ENCODE results near the gene RTRAF. TPM values are rescaled to one million over a fixed set of nuclear protein-coding genes. Genes with fewer than 3 reads are reported as not detected.

Gene RTRAF
- total RNA-seq, 2 experiments from 2014 or later, result 213 to 244 TPM

GRCh38 chr14:52046376-52046917 is 57.1 kb downstream of the RTRAF start:
- no peaks in the 10 kb centered on the region for H3K4me1 ChIP-seq (ENCODE audit: insufficient read depth, low read length, poor library complexity, severe bottlenecking)
- H3K4me2 ChIP-seq (ENCODE audit: low read length), result no peak overlapping the region
- H4K20me1 ChIP-seq (ENCODE audit: insufficient read depth, low read length), result no peaks in the 10 kb centered on the region
- ChIA-PET CTCF (ENCODE audit: unreplicated experiment) (interaction anchor here (0.5 to 0.9 kb wide), 2 partner anchors 130 to 217 kb away, joined by 3 to 5 read pairs; no protein-coding TSS in a partner anchor), POLR2A (interaction anchor here (0.6 kb wide), 2 partner anchors 16 to 25 kb away, joined by 3 to 6 read pairs; no protein-coding TSS in a partner anchor)
- intact Hi-C loops (cut with micrococcal nuclease; ENCODE audit: unreplicated experiment), result loop anchor here (10.0 kb wide), 1 partner anchor 88 kb away; no protein-coding TSS in a partner anchor
- H3K36me3 ChIP-seq (ENCODE audit: insufficient read depth, low read length), result no peaks in the 10 kb centered on the region
- TF ChIP-seq CTCF (conservative IDR thresholded peaks at IDR 0.05; ENCODE audit: low read length) (no peak), EZH2phosphoT487 (IDR thresholded peaks at IDR 0.05; ENCODE audit: borderline replicate concordance, low read depth, low read length) (no peak)
- H3K9me2 ChIP-seq (ENCODE audit: insufficient read depth, low read length), result no peaks in the 10 kb centered on the region
- H2AFZ ChIP-seq (ENCODE audit: low read length), result no peak overlapping the region
- no peaks in the 10 kb centered on the region for H3K79me2 ChIP-seq (ENCODE audit: insufficient read depth, low read depth, low read length)
- no peak overlapping the region for H3K4me3 ChIP-seq (ENCODE audit: low read depth, low read length, poor library complexity, severe bottlenecking)
- no peaks in the 10 kb centered on the region for H3K9me3 ChIP-seq (ENCODE audit: low read length)
- no peak for DNase-seq (ENCODE audit: low spot score)
- no TSS peak for BruUV-seq (replicated peaks)
- no peak overlapping the region for H3K27ac ChIP-seq (ENCODE audit: low read depth, low read length, poor library complexity, severe bottlenecking)

- ChIA-PET POLR2A (no interaction called here), CTCF (ENCODE audit: unreplicated experiment) (no interaction called here)
- no peaks in the 10 kb centered on the region for H3K9me2 ChIP-seq (ENCODE audit: insufficient read depth, low read length)
- no peaks in the 10 kb centered on the region for H3K9me3 ChIP-seq (ENCODE audit: low read length)
- H3K36me3 ChIP-seq (ENCODE audit: insufficient read depth, low read length), result no peaks in the 10 kb centered on the region
- H4K20me1 ChIP-seq (ENCODE audit: insufficient read depth, low read length), result no peaks in the 10 kb centered on the region
- BruUV-seq (replicated peaks), result no TSS peak
- no peak overlapping the region for H3K4me3 ChIP-seq (ENCODE audit: low read depth, low read length, poor library complexity, severe bottlenecking)
- no peaks in the 10 kb centered on the region for H3K79me2 ChIP-seq (ENCODE audit: insufficient read depth, low read depth, low read length)
- DNase-seq (ENCODE audit: low spot score), result no peak
- intact Hi-C loops (cut with micrococcal nuclease; ENCODE audit: unreplicated experiment), result loop anchor here (10.0 kb wide), 1 partner anchor 87 kb away; no protein-coding TSS in a partner anchor
- no peak for TF ChIP-seq EZH2phosphoT487 (IDR thresholded peaks at IDR 0.05; ENCODE audit: borderline replicate concordance, low read depth, low read length)
- TF ChIP-seq CTCF (conservative IDR thresholded peaks at IDR 0.05; ENCODE audit: low read length), result no peak
- no peak overlapping the region for H3K4me2 ChIP-seq (ENCODE audit: low read length)
- H2AFZ ChIP-seq (ENCODE audit: low read length), result no peak overlapping the region
- no peak overlapping the region for H3K27ac ChIP-seq (ENCODE audit: low read depth, low read length, poor library complexity, severe bottlenecking)
- H3K4me1 ChIP-seq (ENCODE audit: insufficient read depth, low read length, poor library complexity, severe bottlenecking), result no peaks in the 10 kb centered on the region
These were observed 58.8 kb downstream of the RTRAF start for GRCh38 chr14:52048116-52048515.

- TF ChIP-seq CTCF (conservative IDR thresholded peaks at IDR 0.05; ENCODE audit: low read length) (no peak), EZH2phosphoT487 (IDR thresholded peaks at IDR 0.05; ENCODE audit: borderline replicate concordance, low read depth, low read length) (no peak)
- Histone ChIP-seq H3K4me3 (ENCODE audit: low read depth, low read length, poor library complexity, severe bottlenecking) (no peak overlapping the region), H3K4me1 (ENCODE audit: insufficient read depth, low read length, poor library complexity, severe bottlenecking) (no peaks in the 10 kb centered on the region), H3K4me2 (ENCODE audit: low read length) (no peak overlapping the region), H3K9me2 (ENCODE audit: insufficient read depth, low read length) (no peaks in the 10 kb centered on the region), H2AFZ (ENCODE audit: low read length) (no peak overlapping the region), H4K20me1 (ENCODE audit: insufficient read depth, low read length) (no peaks in the 10 kb centered on the region), H3K9me3 (ENCODE audit: low read length) (no peaks in the 10 kb centered on the region), H3K79me2 (ENCODE audit: insufficient read depth, low read depth, low read length) (no peaks in the 10 kb centered on the region), H3K36me3 (ENCODE audit: insufficient read depth, low read length) (no peaks in the 10 kb centered on the region), H3K27ac (ENCODE audit: low read depth, low read length, poor library complexity, severe bottlenecking) (no peak overlapping the region)
- intact Hi-C loops (cut with micrococcal nuclease; ENCODE audit: unreplicated experiment), result loop anchor here (10.0 kb wide), 1 partner anchor 86 kb away; no protein-coding TSS in a partner anchor
- CTCF ChIA-PET (ENCODE audit: unreplicated experiment), result no interaction called here
- no TSS peak for BruUV-seq (replicated peaks)
- no peak for DNase-seq (ENCODE audit: low spot score)
- POLR2A ChIA-PET, result no interaction called here
These were observed 59.4 kb downstream of the RTRAF start for GRCh38 chr14:52048641-52049204.

Measured in OCI-LY7 (cell line).